NCI-H526 treated with DMSO at 0.1 percent for 48 hours (cell line): ENCODE results near the gene FAM83D.
"Not testable (repeated sequence)": the region's sequence is repeated elsewhere in the genome, so short reads cannot be mapped to it uniquely, and the experiment has no call there.

Source experiments
- DNase-seq: peaks from one replicate; lab custom pipeline; 2025; lab: John Stamatoyannopoulos, UW

FAM83D gene

GRCh38 chr20:38934530-38934929 lies 8.3 kb downstream of the FAM83D start:
- no peak for DNase-seq

- DNase-seq = no peak
Observed at GRCh38 chr20:38935285-38935684, 9.1 kb downstream of the FAM83D start.

- no peak for DNase-seq
Observed at GRCh38 chr20:38935967-38936407, 9.8 kb downstream of the FAM83D start.

- DNase-seq = no peak
Observed at GRCh38 chr20:38937000-38937399, 10.8 kb downstream of the FAM83D start.

GRCh38 chr20:38937978-38938473 lies 11.8 kb downstream of the FAM83D start:
- no peak for DNase-seq

GRCh38 chr20:38939686-38940085 lies 13.5 kb downstream of the FAM83D start:
- DNase-seq = no peak

GRCh38 chr20:38940644-38941043 lies 14.4 kb downstream of the FAM83D start:
- DNase-seq = no peak

- DNase-seq = no peak
Observed at GRCh38 chr20:38941726-38942389, 15.6 kb downstream of the FAM83D start.

- DNase-seq = no peak
Observed at GRCh38 chr20:38945012-38945411, 18.8 kb downstream of the FAM83D start.

GRCh38 chr20:38946836-38947235 lies 20.6 kb downstream of the FAM83D start:
- DNase-seq = no peak

- DNase-seq = no peak
Observed at GRCh38 chr20:38947931-38948362, 21.7 kb downstream of the FAM83D start.

GRCh38 chr20:38950254-38950653 lies 24.0 kb downstream of the FAM83D start:
- no peak for DNase-seq

- no peak for DNase-seq
Observed at GRCh38 chr20:38951611-38952010, 25.4 kb downstream of the FAM83D start.

GRCh38 chr20:38952153-38952552 lies 25.9 kb downstream of the FAM83D start:
- DNase-seq = no peak

- DNase-seq = no peak
Observed at GRCh38 chr20:38953630-38954340, 27.6 kb downstream of the FAM83D start.

- DNase-seq = no peak
Observed at GRCh38 chr20:38957235-38957876, 31.1 kb downstream of the FAM83D start.

GRCh38 chr20:38957915-38958485 lies 31.8 kb downstream of the FAM83D start:
- no peak for DNase-seq

- DNase-seq = not testable (repeated sequence)
Observed at GRCh38 chr20:38960187-38960687, 34.0 kb downstream of the FAM83D start.

GRCh38 chr20:38961530-38962043 lies 35.4 kb downstream of the FAM83D start:
- no peak for DNase-seq

GRCh38 chr20:38962044-38962927 lies 36.1 kb downstream of the FAM83D start, which contains the start of gene DHX35:
TSS of gene DHX35 (plus strand) at chr20:38962344. CDS start at chr20:38962368, 24 bp downstream.
- DNase-seq = peak; percentile 94

GRCh38 chr20:38962928-38963401 lies 36.7 kb downstream of the FAM83D start:
- DNase-seq = no peak
